GM12878 (cell line): Measurements from ENCODE around the gene LYZL1.

ENCODE experiments used
- BCL3 ChIP-seq: IDR thresholded peaks from 2 replicates; pipeline ENCODE4 v1.6.1; 2011; ENCODE audit warnings: borderline replicate concordance, low read depth, mild to moderate bottlenecking, moderate library complexity, low read length; ENCODE audit not compliant: insufficient read depth, poor library complexity, severe bottlenecking
- CBFB ChIP-seq: IDR thresholded peaks from 2 replicates; pipeline ENCODE4 v1.6.1; 2016; ENCODE audit warnings: antibody characterized with exemption, low read depth
- CBX5 ChIP-seq: sonication (generic); IDR thresholded peaks from 2 replicates; pipeline ENCODE4 v1.6.1; 2016; ENCODE audit warnings: low read depth, moderate library complexity, mild to moderate bottlenecking, inconsistent platforms
- MEF2B ChIP-seq: fragments of 450-650 bp; IDR thresholded peaks from 2 replicates; pipeline ENCODE4 v1.6.1; 2018; ENCODE audit warnings: mild to moderate bottlenecking, moderate library complexity; ENCODE audit not compliant: partially characterized antibody, poor library complexity, severe bottlenecking
- NRF1 ChIP-seq: conservative IDR thresholded peaks from 2 replicates; pipeline ENCODE4 v1.6.1; 2011; ENCODE audit warnings: mild to moderate bottlenecking, low read depth, low read length, improper control_type of control experiment
- PKNOX1 ChIP-seq: fragments of 450-650 bp; IDR thresholded peaks from 2 replicates; pipeline ENCODE4 v1.6.1; 2016; ENCODE audit warnings: mild to moderate bottlenecking
- POLR2AphosphoS5 ChIP-seq: IDR thresholded peaks from 2 replicates; pipeline ENCODE4 v1.6.1; 2011; ENCODE audit warnings: mild to moderate bottlenecking, low read length, inconsistent platforms
- SIN3A ChIP-seq: IDR thresholded peaks from 2 replicates; pipeline ENCODE4 v1.6.1; 2012; ENCODE audit warnings: low read depth, low read length, improper control_type of control experiment
- SMARCA5 ChIP-seq: fragments of 450-650 bp; IDR thresholded peaks from 2 replicates; pipeline ENCODE4 v1.6.1; 2017; ENCODE audit warnings: mild to moderate bottlenecking
- SREBF2 ChIP-seq: IDR thresholded peaks from 2 replicates; pipeline ENCODE4 v1.6.1; 2012; ENCODE audit warnings: mild to moderate bottlenecking, low read length
- SRF ChIP-seq, 2 experiments: IDR thresholded peaks; 2 replicates each; pipeline ENCODE4 v1.6.1; 2011; ENCODE audit warnings: low read depth in 2 of 2, low read length in 2 of 2, mild to moderate bottlenecking in 1 of 2, moderate library complexity in 1 of 2
- TARDBP ChIP-seq: IDR thresholded peaks from 2 replicates; pipeline ENCODE4 v1.6.1; 2016; ENCODE audit warnings: borderline replicate concordance
- YY1 ChIP-seq: IDR thresholded peaks from 2 replicates; pipeline ENCODE4 v1.6.1; 2011; ENCODE audit warnings: low read depth, mild to moderate bottlenecking, low read length
- TF ChIP-seq, protein P1 (sequence below), 3 experiments: IDR thresholded peaks in 2 of 3; conservative IDR thresholded peaks in 1 of 3; 2 replicates each; pipeline ENCODE4 v1.5.1; 2011; ENCODE audit warnings: low read depth in 3 of 3, low read length in 3 of 3, mild to moderate bottlenecking in 3 of 3, control low read depth in 2 of 3, moderate library complexity in 2 of 3, inconsistent platforms in 1 of 3, mixed read lengths in 1 of 3; ENCODE audit not compliant: control insufficient read depth in 2 of 3, insufficient read depth in 1 of 3; ENCODE audit errors: extremely low read depth in 1 of 3

DNA sequence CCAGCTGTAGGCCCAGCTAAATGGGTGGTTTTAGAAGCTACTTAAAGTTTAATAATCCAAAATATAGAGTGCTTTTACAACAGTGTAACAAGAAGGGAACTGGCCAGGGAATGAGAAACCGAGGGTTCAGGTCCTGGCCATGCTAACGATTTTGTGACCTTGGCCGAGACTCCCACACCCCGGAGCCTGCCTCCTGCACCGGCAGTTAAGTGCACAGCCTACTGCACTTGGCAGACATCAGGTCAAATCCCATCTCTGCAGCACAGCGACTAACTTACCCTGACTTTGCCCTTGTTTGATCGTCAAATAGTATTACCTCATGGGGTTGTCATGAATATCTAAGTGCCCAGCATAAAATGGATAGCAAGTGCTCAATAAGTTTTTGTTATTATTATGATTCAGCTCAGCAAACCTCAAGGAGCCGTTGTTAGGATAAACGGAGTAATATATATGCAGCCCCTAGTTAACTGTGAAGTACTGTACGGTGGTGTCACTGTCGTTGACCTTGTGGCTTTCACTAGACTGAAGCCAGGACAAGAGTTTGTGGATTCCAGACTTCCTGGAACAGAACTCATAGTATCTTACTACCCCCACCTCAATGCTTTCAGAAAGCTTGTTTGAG is 35.5 kb downstream of the LYZL1 start:
- TF ChIP-seq PKNOX1 (no peak), SIN3A (no peak), SREBF2 (no peak), CBFB (no peak), NRF1 (no peak), CBX5 (no peak), BCL3 (no peak), TARDBP (no peak), SRF (IDR thresholded peaks at IDR 0.05; ENCODE audit: low read depth in 2 of 2, low read length in 2 of 2) (no peak), SMARCA5 (no peak), POLR2AphosphoS5 (no peak), YY1 (no peak), MEF2B (no peak)
- TF ChIP-seq, protein P1, sequence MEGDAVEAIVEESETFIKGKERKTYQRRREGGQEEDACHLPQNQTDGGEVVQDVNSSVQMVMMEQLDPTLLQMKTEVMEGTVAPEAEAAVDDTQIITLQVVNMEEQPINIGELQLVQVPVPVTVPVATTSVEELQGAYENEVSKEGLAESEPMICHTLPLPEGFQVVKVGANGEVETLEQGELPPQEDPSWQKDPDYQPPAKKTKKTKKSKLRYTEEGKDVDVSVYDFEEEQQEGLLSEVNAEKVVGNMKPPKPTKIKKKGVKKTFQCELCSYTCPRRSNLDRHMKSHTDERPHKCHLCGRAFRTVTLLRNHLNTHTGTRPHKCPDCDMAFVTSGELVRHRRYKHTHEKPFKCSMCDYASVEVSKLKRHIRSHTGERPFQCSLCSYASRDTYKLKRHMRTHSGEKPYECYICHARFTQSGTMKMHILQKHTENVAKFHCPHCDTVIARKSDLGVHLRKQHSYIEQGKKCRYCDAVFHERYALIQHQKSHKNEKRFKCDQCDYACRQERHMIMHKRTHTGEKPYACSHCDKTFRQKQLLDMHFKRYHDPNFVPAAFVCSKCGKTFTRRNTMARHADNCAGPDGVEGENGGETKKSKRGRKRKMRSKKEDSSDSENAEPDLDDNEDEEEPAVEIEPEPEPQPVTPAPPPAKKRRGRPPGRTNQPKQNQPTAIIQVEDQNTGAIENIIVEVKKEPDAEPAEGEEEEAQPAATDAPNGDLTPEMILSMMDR (IDR thresholded peaks at IDR 0.05 in 2 of 3, conservative IDR thresholded peaks at IDR 0.05 in 1 of 3; ENCODE audit: control insufficient read depth in 2 of 3, extremely low read depth in 1 of 3, insufficient read depth in 1 of 3, low read depth in 3 of 3, low read length in 3 of 3) = no peak
